Vagina (tissue), 2 donors: ENCODE data around the gene IL19.

Experiments used
- CTCF ChIP-seq, 3 experiments: fragments of 450-650 bp in 2 of 3; fragments of 200-600 bp in 1 of 3; sonication (generic) in 1 of 3; IDR thresholded peaks; one replicate each; pipeline ENCODE4 v1.5.1; 2017 to 2019; ENCODE audit warnings: antibody characterized with exemption in 3 of 3, mild to moderate bottlenecking in 2 of 3, moderate library complexity in 2 of 3
- POLR2A ChIP-seq, 2 donors: fragments of 450-650 bp; IDR thresholded peaks; one replicate each; pipeline ENCODE4 v1.6.1; 2017; ENCODE audit warnings: antibody characterized with exemption in 2 of 2, mild to moderate bottlenecking in 2 of 2, moderate library complexity in 2 of 2
- POLR2AphosphoS5 ChIP-seq, 2 donors: sonication (generic); formaldehyde crosslinking; IDR thresholded peaks; one replicate each; pipeline ENCODE4 v1.9.0; 2017; ENCODE audit warnings: antibody characterized with exemption in 2 of 2, mild to moderate bottlenecking in 2 of 2, low read depth in 1 of 2; ENCODE audit not compliant: insufficient read depth in 1 of 2

GRCh38 chr1:206732508-206732907 is 38.1 kb upstream of the IL19 start:
- TF ChIP-seq POLR2AphosphoS5 (IDR thresholded peaks at IDR 0.05; ENCODE audit: insufficient read depth in 1 of 2, low read depth in 1 of 2) (no peak), CTCF (IDR thresholded peaks at IDR 0.05) (no peak), POLR2A (IDR thresholded peaks at IDR 0.05) (no peak)
